Testis (tissue), 3 donors: ENCODE results near the gene FLNB. TPM values are rescaled to one million over a fixed set of nuclear protein-coding genes. Genes with fewer than 3 reads are reported as not detected.

Source experiments
- DNase-seq: peaks from one replicate; pipeline ENCODE4 v3.0.0-alpha.2; 2019
- H3K27ac ChIP-seq, 2 donors: fragments of 200-600 bp; sonication (generic); one replicate each; pipeline ENCODE4 v1.5.1; 2019
- H3K27me3 ChIP-seq: fragments of 200-600 bp; sonication (generic); one replicate; pipeline ENCODE4 v1.5.1; 2019
- H3K36me3 ChIP-seq: fragments of 200-600 bp; sonication (generic); one replicate; pipeline ENCODE4 v1.5.1; 2017; ENCODE audit warnings: low read depth; ENCODE audit errors: missing control alignments
- H3K4me1 ChIP-seq: fragments of 200-600 bp; sonication (generic); one replicate; pipeline ENCODE4 v1.5.1; 2019
- H3K4me3 ChIP-seq, 2 donors: fragments of 200-600 bp; sonication (generic); one replicate each; pipeline ENCODE4 v1.5.1; 2017 to 2019
- H3K9me3 ChIP-seq: fragments of 200-600 bp; sonication (generic); one replicate; pipeline ENCODE4 v1.5.1; 2017
- POLR2A ChIP-seq: fragments of 450-650 bp; IDR thresholded peaks from one replicate; pipeline ENCODE4 v1.6.1; 2017; ENCODE audit warnings: antibody characterized with exemption, mild to moderate bottlenecking, moderate library complexity
- WGBS, 2 donors: methylation state at CpG; one replicate each; pipeline ENCODE4 v1.1.5; 2018; 5-methylcytosine and 5-hydroxymethylcytosine counted together
- intact Hi-C: fragments of 100-400 bp; cut with DNase I; formaldehyde crosslinking; loops from one replicate; pipeline ENCODE4 v1.15.1; 2023; ENCODE audit warnings: low total_unique reads
- polyA plus RNA-seq: library from polyadenylated mRNA; stranded (reverse); fragments of 350-450 nt; fragmentation: Illumina TruSeq; extraction: RNeasy Lipid Tissue Mini Kit (QIAGEN cat#74804); gene quantifications from one replicate; pipeline ENCODE4 v1.2.3, GENCODE V29; 2014; ENCODE audit warnings: low read depth, low replicate concordance; ENCODE audit not compliant: insufficient read depth
- total RNA-seq, 2 donors: library from RNA; depleted of rRNA; stranded (reverse); fragments of >200 nt; gene quantifications; one replicate each; pipeline ENCODE4 v1.2.3, GENCODE V29; 2016
- TF ChIP-seq, protein P1 (sequence below), 3 experiments: fragments of 450-650 bp in 2 of 3; fragments of 200-600 bp in 1 of 3; sonication (generic) in 1 of 3; IDR thresholded peaks; one replicate each; pipeline ENCODE4 v1.5.1; 2016 to 2019; ENCODE audit warnings: antibody characterized with exemption in 3 of 3, mild to moderate bottlenecking in 2 of 3, moderate library complexity in 1 of 3

FLNB gene
- total and polyA plus RNA-seq, 3 donors from 2014 or later: 105 to 199 (median 166) TPM

DNA sequence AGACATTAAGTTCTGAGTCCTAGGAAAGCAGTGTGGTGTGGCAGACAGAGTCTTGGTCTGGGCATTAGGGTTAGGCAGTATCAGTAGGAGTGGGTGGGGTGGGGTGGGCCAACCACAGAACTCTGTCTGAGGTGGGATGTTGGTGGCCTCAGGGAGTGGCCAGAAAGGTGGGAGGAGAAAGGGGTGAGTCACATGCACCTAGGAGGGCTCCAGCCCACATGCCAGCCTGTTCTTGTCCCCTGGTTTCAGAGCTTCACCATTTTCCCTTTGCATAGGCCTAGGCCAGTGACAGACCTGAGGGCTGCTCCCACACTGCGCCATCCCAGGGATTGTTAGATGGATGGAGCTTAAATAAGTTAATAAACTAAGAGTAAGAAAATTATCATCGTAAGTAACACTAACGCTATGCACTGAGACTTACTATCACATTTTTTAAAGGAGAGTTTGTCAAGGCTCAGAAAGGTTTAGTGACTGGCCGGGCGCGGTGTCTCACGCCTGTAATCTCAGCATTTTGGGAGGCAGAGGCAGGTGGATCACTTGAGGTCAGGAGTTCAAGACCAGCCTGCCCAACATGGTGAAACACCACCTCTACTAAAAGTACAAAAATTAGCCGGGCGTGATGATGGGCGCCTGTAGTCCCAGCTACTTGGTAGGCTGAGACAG lies 168.7 kb downstream of the FLNB start:
- Histone ChIP-seq H3K27me3 (no peaks in the 10 kb centered on the region), H3K36me3 (no peaks in the 10 kb centered on the region), H3K4me3 (peak overlapping the region in 1 of 2 donors; percentile 34), H3K27ac (no peak overlapping the region), H3K9me3 (no peaks in the 10 kb centered on the region), H3K4me1 (peaks cover 42% of the 10 kb centered on the region)
- intact Hi-C loops: no loop called here
- DNase-seq: no peak
- 74 to 78% methylated on average over 10 of the region's 10 CpGs for WGBS, 2 donors
- TF ChIP-seq POLR2A: no peak
- TF ChIP-seq, protein P1, sequence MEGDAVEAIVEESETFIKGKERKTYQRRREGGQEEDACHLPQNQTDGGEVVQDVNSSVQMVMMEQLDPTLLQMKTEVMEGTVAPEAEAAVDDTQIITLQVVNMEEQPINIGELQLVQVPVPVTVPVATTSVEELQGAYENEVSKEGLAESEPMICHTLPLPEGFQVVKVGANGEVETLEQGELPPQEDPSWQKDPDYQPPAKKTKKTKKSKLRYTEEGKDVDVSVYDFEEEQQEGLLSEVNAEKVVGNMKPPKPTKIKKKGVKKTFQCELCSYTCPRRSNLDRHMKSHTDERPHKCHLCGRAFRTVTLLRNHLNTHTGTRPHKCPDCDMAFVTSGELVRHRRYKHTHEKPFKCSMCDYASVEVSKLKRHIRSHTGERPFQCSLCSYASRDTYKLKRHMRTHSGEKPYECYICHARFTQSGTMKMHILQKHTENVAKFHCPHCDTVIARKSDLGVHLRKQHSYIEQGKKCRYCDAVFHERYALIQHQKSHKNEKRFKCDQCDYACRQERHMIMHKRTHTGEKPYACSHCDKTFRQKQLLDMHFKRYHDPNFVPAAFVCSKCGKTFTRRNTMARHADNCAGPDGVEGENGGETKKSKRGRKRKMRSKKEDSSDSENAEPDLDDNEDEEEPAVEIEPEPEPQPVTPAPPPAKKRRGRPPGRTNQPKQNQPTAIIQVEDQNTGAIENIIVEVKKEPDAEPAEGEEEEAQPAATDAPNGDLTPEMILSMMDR (IDR thresholded peaks at IDR 0.05): no peak

DNA sequence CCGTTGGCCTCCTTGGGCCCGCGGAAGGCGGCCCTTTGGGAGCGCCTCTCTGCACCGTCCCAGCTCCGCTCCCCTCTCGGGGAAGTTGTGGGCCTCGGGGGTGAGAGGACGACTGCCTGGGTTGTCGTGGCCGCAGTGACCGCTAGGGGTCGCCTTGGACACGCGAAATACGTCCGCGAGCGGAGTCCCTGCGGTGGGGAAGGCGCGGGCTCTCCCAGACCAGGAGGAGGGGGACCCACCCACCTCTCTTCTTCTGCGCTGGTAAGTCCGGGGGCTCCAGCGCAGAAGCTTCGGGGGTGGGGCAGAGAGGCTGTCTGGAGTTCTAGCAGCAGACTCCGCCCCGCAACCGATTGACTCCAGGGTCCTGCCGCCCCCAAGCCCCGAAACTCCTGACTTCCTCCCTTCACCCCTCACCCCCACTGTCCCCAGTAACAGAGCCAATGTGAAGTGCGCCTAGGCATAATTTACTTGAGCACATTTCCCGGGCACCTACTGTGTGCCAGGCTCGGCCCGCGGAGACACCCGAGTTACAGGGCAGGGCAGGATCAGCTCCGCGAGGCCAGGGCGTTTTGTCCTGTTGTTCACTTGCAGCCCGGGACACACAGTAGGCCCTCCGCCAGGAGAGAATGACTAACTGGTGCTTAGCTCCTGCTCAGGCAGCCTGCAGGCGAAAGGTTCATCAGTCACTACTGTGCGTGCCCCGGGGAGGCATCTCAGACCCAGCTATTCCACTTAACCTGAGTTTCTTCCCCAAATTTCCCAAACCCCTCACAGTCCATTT lies 169.7 kb downstream of the FLNB start:
- peak overlapping the region; percentile 22 to 34 for H3K4me3 ChIP-seq
- no peak overlapping the region for H3K27ac ChIP-seq
- TF ChIP-seq, protein P1 (IDR thresholded peaks at IDR 0.05): peak; percentile 88 to 94 (median 94)
- TF ChIP-seq POLR2A: no peak
- no peaks in the 10 kb centered on the region for H3K36me3 ChIP-seq
- intact Hi-C loops: no loop called here
- H3K27me3 ChIP-seq: no peaks in the 10 kb centered on the region
- H3K4me1 ChIP-seq: peaks cover 42% of the 10 kb centered on the region
- 7 to 19% methylated on average over 22 to 46 of the region's 46 CpGs for WGBS, 2 donors
- H3K9me3 ChIP-seq: no peaks in the 10 kb centered on the region
- DNase-seq: peak; percentile 95

DNA sequence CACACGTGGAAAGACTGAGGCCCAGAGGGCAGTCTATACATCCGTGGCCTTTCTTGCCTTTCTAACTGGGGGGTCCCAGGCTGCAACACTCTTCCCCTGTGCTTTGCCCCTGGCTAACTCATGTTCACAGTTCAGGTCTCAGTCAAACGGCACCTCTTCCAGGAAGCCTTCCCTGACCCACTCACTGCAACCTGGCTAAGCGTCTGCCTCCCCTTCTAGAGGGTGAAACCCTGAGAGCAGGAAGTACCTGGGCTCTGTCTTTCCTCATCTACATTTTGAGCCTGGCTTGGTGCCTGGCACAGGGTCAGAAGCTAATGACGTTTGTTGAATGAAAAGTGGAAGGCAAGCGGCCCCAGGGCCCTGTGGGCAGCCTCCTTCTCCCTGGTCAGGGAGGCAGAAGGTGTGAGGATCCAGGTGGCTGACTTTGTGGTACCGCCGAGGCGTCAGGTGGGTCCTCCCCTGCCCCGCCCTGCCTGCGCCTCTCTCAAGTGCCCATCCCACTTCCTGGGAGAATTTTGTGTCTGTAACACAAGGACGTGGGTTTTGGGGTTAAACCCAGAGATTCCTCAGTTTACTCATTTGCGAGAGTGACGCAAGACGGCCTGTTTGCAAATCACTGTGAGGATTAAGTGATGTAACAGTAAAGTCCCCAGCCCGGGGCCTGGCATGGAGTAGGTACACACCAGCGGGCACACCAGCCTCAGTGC lies 170.5 kb downstream of the FLNB start:
- WGBS, 2 donors: 77 to 82% methylated on average over 16 to 17 of the region's 17 CpGs
- no peak overlapping the region for H3K4me3 ChIP-seq

DNA sequence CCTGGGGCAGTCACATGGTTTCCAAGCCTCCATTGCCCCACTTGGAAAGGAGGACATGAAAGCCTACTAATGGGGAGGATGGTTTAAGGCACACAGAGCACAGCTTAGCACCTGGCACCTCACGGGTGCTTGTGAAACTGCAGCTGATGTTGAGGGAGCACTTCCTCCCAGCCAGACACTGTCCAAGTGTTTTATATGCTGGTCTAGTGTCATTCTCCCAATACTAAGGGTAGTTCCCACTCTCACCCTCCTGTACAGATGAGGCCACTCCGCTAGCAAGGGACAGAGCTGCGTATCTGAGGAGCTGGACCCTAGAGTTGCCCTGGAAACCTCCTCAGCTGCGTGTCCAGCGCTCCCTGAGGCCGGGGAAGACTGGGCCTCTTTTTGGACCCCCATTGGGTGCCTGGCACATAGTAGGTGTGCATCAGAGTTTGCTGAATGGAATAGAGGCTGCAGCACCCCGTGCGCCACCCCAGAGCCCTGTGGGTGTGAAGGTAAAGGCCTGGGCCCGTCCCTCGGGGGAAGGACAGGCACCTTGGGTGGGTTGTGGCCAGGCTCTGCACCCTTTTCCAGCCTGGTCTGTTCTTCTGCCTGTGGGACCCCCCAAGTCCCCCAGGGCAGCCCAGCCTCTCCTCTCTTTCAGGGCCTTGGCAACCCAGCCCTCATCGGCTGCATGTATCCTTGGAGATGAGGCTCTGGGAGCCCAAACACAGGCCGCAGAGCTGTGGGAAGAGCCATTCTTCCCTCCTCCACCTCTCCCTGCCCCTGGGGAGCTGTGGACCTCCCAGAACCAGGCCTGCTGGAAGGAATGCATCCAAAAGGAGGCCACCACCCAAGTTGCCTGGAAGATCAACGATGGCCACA lies 171.2 kb downstream of the FLNB start:
- no peaks in the 10 kb centered on the region for H3K36me3 ChIP-seq
- 78 to 93% methylated on average over 8 to 13 of the region's 13 CpGs for WGBS, 2 donors
- no peak overlapping the region for H3K27ac ChIP-seq
- H3K27me3 ChIP-seq: no peaks in the 10 kb centered on the region
- TF ChIP-seq, protein P1 (IDR thresholded peaks at IDR 0.05): no peak
- TF ChIP-seq POLR2A: no peak
- no peaks in the 10 kb centered on the region for H3K9me3 ChIP-seq
- peaks cover 28% of the 10 kb centered on the region for H3K4me1 ChIP-seq
- intact Hi-C loops: loop anchor here (5.0 kb wide), 1 partner anchor 123 kb away; no protein-coding TSS in a partner anchor
- no peak for DNase-seq
- H3K4me3 ChIP-seq: no peak overlapping the region

More for the DNA sequence above, 170.5 kb downstream of the FLNB start:
- no peaks in the 10 kb centered on the region for H3K9me3 ChIP-seq
- H3K4me1 ChIP-seq: peaks cover 36% of the 10 kb centered on the region
- DNase-seq: no peak
- no peak overlapping the region for H3K27ac ChIP-seq
- intact Hi-C loops: no loop called here
- H3K36me3 ChIP-seq: no peaks in the 10 kb centered on the region
- no peak for TF ChIP-seq POLR2A
- TF ChIP-seq, protein P1 (IDR thresholded peaks at IDR 0.05): no peak
- H3K27me3 ChIP-seq: no peaks in the 10 kb centered on the region
